Panc1 (cell line): ENCODE results near the gene KIF26B. TPM values are rescaled to one million over a fixed set of nuclear protein-coding genes. Genes with fewer than 3 reads are reported as not detected.

Experiments
- ATAC-seq: fragments of 200-7000 bp; cut with Tn5 transposase; 2 replicates; pipeline ENCODE4 v1.9.1; 2020; ENCODE audit warnings: mild to moderate bottlenecking, moderate library complexity
- BruUV-seq: library from RNA; stranded (reverse); fragments of 400-500 nt; replicated peaks from 2 replicates; lab custom pipeline; 2021; lab: Mats Ljungman, UMichigan
- CTCF ChIA-PET: fragments of 300-600 bp; sonication (Branson Sonifier 250); formaldehyde crosslinking; loops from one replicate; lab custom pipeline; 2022; ENCODE audit warnings: antibody characterized with exemption; lab: Charles Lee
- POLR2A ChIA-PET: fragments of 300-600 bp; sonication (Branson Sonifier 250); formaldehyde crosslinking; loops from one replicate; lab custom pipeline; 2022; ENCODE audit warnings: antibody characterized with exemption; lab: Charles Lee
- DNase-seq: peaks from one replicate; pipeline ENCODE4 v3.0.0-alpha.2; 2010; ENCODE audit warnings: low read depth, low spot score
- H3K27ac ChIP-seq: 2 replicates; pipeline ENCODE4 v1.5.1; 2011; ENCODE audit warnings: mild to moderate bottlenecking, low read length, inconsistent platforms
- H3K27me3 ChIP-seq: fragments of 200-500 bp; sonication (Bioruptor generic); 2 replicates; pipeline ENCODE4 v1.6.0; 2014; ENCODE audit warnings: low read length, inconsistent platforms; ENCODE audit not compliant: control insufficient read depth, insufficient read depth
- H3K36me3 ChIP-seq: fragments of 200-500 bp; sonication (Bioruptor generic); 2 replicates; pipeline ENCODE4 v1.5.1; 2014; ENCODE audit warnings: inconsistent platforms, mild to moderate bottlenecking, low read length, moderate library complexity; ENCODE audit not compliant: control insufficient read depth, insufficient read depth
- H3K4me1 ChIP-seq: 2 replicates; pipeline ENCODE4 v1.5.1; 2011; ENCODE audit warnings: inconsistent platforms, mild to moderate bottlenecking, low read length, moderate library complexity; ENCODE audit not compliant: control insufficient read depth, insufficient read depth
- H3K4me3 ChIP-seq, 2 experiments: 2 replicates each; pipeline ENCODE4 v1.5.1; 2011 to 2012; ENCODE audit warnings: low read depth in 2 of 2, low read length in 2 of 2, mild to moderate bottlenecking in 2 of 2, inconsistent platforms in 1 of 2, moderate library complexity in 1 of 2
- H3K9me3 ChIP-seq: fragments of 200-500 bp; sonication (Bioruptor generic); 2 replicates; pipeline ENCODE4 v1.5.1; 2014; ENCODE audit warnings: low read depth, mild to moderate bottlenecking, inconsistent platforms, low read length, moderate library complexity; ENCODE audit not compliant: control insufficient read depth, insufficient read depth
- POLR2AphosphoS5 ChIP-seq: IDR thresholded peaks from 2 replicates; pipeline ENCODE4 v1.6.1; 2012; ENCODE audit warnings: mild to moderate bottlenecking, low read depth, low read length, moderate library complexity
- REST ChIP-seq, 2 experiments: IDR thresholded peaks; 2 replicates each; pipeline ENCODE4 v1.6.1; 2011 to 2012; ENCODE audit warnings: low read depth in 2 of 2, control low read depth in 1 of 2, low read length in 1 of 2, mild to moderate bottlenecking in 1 of 2, moderate library complexity in 1 of 2; ENCODE audit not compliant: insufficient read depth in 1 of 2
- SIN3A ChIP-seq: IDR thresholded peaks from 2 replicates; pipeline ENCODE4 v1.6.1; 2012; ENCODE audit warnings: low read depth, mild to moderate bottlenecking, low read length, moderate library complexity, borderline replicate concordance; ENCODE audit not compliant: insufficient read depth
- TCF7L2 ChIP-seq: IDR thresholded peaks from 2 replicates; pipeline ENCODE4 v1.6.1; 2011; ENCODE audit warnings: mild to moderate bottlenecking, low read depth, low read length, inconsistent platforms
- in situ Hi-C: cut with HindIII; loops from 2 replicates; pipeline ENCODE4 v1.10.0; 2016; ENCODE audit warnings: low sequenced_read_pairs, low pct_unique_long_range_greater_than_20kb
- intact Hi-C: fragments of 100-400 bp; cut with micrococcal nuclease; formaldehyde crosslinking; loops from one replicate; pipeline ENCODE4 v1.10.0; 2022; ENCODE audit not compliant: unreplicated experiment
- total RNA-seq: library from RNA; stranded (reverse); gene quantifications from one replicate; pipeline ENCODE4 v1.2.1, GENCODE V29; 2021; ENCODE audit not compliant: unreplicated experiment
- TF ChIP-seq, protein P1 (sequence below): fragments of 450-650 bp; IDR thresholded peaks from 2 replicates; pipeline ENCODE4 v1.5.1; 2017; ENCODE audit warnings: mild to moderate bottlenecking

KIF26B gene
- total RNA-seq, 1 experiment from 2014 or later, result 0.33 TPM

GRCh38 chr1:245220381-245220985 lies 65.7 kb downstream of the KIF26B start:
- H3K4me3 ChIP-seq, result no peak overlapping the region
- no peak for ATAC-seq
- no peak for DNase-seq
- H3K36me3 ChIP-seq, result no peaks in the 10 kb centered on the region
- H3K4me1 ChIP-seq, result no peaks in the 10 kb centered on the region; the same call in 1 of the 2 replicates
- H3K27me3 ChIP-seq, result no peaks in the 10 kb centered on the region
- ChIA-PET CTCF (no interaction called here), POLR2A (interaction anchor here (0.6 to 0.7 kb wide), 2 partner anchors 14 to 57 kb away, joined by 3 read pairs; no protein-coding TSS in a partner anchor)
- H3K27ac ChIP-seq, result no peak overlapping the region
- in situ Hi-C loops, result no loop called here
- no peaks in the 10 kb centered on the region for H3K9me3 ChIP-seq
- intact Hi-C loops, result no loop called here
- TF ChIP-seq, protein P1, sequence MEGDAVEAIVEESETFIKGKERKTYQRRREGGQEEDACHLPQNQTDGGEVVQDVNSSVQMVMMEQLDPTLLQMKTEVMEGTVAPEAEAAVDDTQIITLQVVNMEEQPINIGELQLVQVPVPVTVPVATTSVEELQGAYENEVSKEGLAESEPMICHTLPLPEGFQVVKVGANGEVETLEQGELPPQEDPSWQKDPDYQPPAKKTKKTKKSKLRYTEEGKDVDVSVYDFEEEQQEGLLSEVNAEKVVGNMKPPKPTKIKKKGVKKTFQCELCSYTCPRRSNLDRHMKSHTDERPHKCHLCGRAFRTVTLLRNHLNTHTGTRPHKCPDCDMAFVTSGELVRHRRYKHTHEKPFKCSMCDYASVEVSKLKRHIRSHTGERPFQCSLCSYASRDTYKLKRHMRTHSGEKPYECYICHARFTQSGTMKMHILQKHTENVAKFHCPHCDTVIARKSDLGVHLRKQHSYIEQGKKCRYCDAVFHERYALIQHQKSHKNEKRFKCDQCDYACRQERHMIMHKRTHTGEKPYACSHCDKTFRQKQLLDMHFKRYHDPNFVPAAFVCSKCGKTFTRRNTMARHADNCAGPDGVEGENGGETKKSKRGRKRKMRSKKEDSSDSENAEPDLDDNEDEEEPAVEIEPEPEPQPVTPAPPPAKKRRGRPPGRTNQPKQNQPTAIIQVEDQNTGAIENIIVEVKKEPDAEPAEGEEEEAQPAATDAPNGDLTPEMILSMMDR, result no peak
- no TSS peak for BruUV-seq

DNA sequence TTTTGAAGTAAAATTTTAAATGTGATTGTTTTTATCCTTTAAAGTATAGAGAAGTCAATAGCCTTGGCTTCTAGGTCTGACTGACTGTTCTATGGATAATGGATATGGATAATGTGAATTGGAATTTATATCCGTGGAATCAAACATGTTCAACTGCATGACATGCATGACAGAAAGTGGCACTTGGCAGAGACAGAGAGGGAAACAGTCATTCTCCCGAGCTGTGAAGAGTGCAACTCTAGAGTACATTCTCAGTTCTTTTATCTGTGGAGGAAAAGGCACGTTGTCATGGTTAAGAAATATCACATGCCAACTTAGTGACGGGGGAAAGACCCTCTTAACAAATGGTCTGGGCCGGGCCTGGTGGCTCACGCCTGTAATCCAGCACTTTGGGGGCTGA lies 67.0 kb downstream of the KIF26B start:
- DNase-seq, result no peak
- ATAC-seq, result no peak
- H3K4me3 ChIP-seq, result no peak overlapping the region
- ChIA-PET CTCF (no interaction called here), POLR2A (no interaction called here)
- no TSS peak for BruUV-seq
- H3K27me3 ChIP-seq, result no peaks in the 10 kb centered on the region
- H3K27ac ChIP-seq, result no peak overlapping the region
- intact Hi-C loops (no loop called here), in situ Hi-C loops (no loop called here)
- no peaks in the 10 kb centered on the region for H3K36me3 ChIP-seq
- H3K9me3 ChIP-seq, result no peaks in the 10 kb centered on the region
- H3K4me1 ChIP-seq, result no peaks in the 10 kb centered on the region; the same call in 1 of the 2 replicates
- no peak for TF ChIP-seq TCF7L2
- TF ChIP-seq REST (IDR thresholded peaks at IDR 0.05; ENCODE audit: insufficient read depth in 1 of 2, low read depth in 2 of 2, low read length in 1 of 2), result no peak
- TF ChIP-seq SIN3A, result no peak
- TF ChIP-seq, protein P1, result no peak
- TF ChIP-seq POLR2AphosphoS5, result no peak
